GM12873 (cell line): ENCODE data around the gene DENR.

Experiments
- CTCF ChIP-seq: IDR thresholded peaks from 2 replicates; pipeline ENCODE4 v1.5.1; 2012; ENCODE audit warnings: low read depth, mild to moderate bottlenecking, moderate library complexity, low read length, control low read depth; ENCODE audit not compliant: insufficient read depth; ENCODE audit errors: missing control alignments

Gene DENR

GRCh38 chr12:122725452-122726079 is 27.1 kb upstream of the DENR start:
- TF ChIP-seq CTCF = no peak

GRCh38 chr12:122726080-122726558 is 26.5 kb upstream of the DENR start:
- no peak for TF ChIP-seq CTCF

GRCh38 chr12:122729583-122730214 is 22.9 kb upstream of the DENR start:
- TF ChIP-seq CTCF = no peak

- TF ChIP-seq CTCF = no peak
Measured at GRCh38 chr12:122730215-122731014, 22.2 kb upstream of the DENR start, which contains the start of gene HCAR1. Gene HCAR1 (minus strand): TSS chr12:122730844. CDS start chr12:122730339, 505 bp downstream.

- no peak for TF ChIP-seq CTCF
Measured at GRCh38 chr12:122732170-122732569, 20.5 kb upstream of the DENR start.

- TF ChIP-seq CTCF = no peak
Measured at GRCh38 chr12:122732611-122733010, 20.0 kb upstream of the DENR start.

- TF ChIP-seq CTCF = no peak
Measured at GRCh38 chr12:122738571-122738970, 14.1 kb upstream of the DENR start.
